Mesendoderm (in vitro differentiated cells): ENCODE results near the gene MTHFD1L.

ENCODE experiments used
- DNase-seq: peaks from one replicate; pipeline ENCODE4 v3.0.0; 2013
- H2AK5ac ChIP-seq: 2 replicates; pipeline ENCODE4 v1.6.1; 2013; ENCODE audit warnings: low read length, inconsistent platforms
- H2BK120ac ChIP-seq: 2 replicates; pipeline ENCODE4 v1.6.1; 2013; ENCODE audit warnings: low read depth, mild to moderate bottlenecking, low read length, moderate library complexity, mixed read lengths
- H2BK15ac ChIP-seq: replicated peaks from 2 replicates; pipeline ENCODE4 v1.6.1; 2013; ENCODE audit warnings: low read depth, mild to moderate bottlenecking, moderate library complexity
- H2BK5ac ChIP-seq: 2 replicates; pipeline ENCODE4 v1.6.1; 2013; ENCODE audit warnings: low read length, inconsistent platforms
- H3K18ac ChIP-seq: 2 replicates; pipeline ENCODE4 v1.6.1; 2013; ENCODE audit warnings: mild to moderate bottlenecking, low read length, mixed read lengths
- H3K23ac ChIP-seq: one replicate; pipeline ENCODE4 v1.6.1; 2013; ENCODE audit warnings: low read length
- H3K27ac ChIP-seq: 2 replicates; pipeline ENCODE4 v1.5.1; 2013; ENCODE audit warnings: low read depth, mild to moderate bottlenecking, inconsistent platforms, low read length, moderate library complexity
- H3K27me3 ChIP-seq: 2 replicates; pipeline ENCODE4 v1.6.1; 2013; ENCODE audit warnings: low read length, control low read depth, mild to moderate bottlenecking, inconsistent platforms; ENCODE audit not compliant: insufficient read depth, poor library complexity
- H3K36me3 ChIP-seq: 2 replicates; pipeline ENCODE4 v1.6.1; 2013; ENCODE audit warnings: low read length, inconsistent platforms; ENCODE audit not compliant: control insufficient read depth, insufficient read depth
- H3K4ac ChIP-seq: one replicate; pipeline ENCODE4 v1.6.1; 2013; ENCODE audit warnings: low read depth, mild to moderate bottlenecking, low read length, moderate library complexity
- H3K4me1 ChIP-seq: 2 replicates; pipeline ENCODE4 v1.6.1; 2013; ENCODE audit warnings: low read depth, low read length, inconsistent platforms; ENCODE audit not compliant: control insufficient read depth
- H3K4me2 ChIP-seq: 2 replicates; pipeline ENCODE4 v1.6.1; 2013; ENCODE audit warnings: low read length
- H3K4me3 ChIP-seq: 2 replicates; pipeline ENCODE4 v1.5.1; 2013; ENCODE audit warnings: mild to moderate bottlenecking, low read length
- H3K56ac ChIP-seq: one replicate; pipeline ENCODE4 v1.6.1; 2013; ENCODE audit warnings: low read length
- H3K79me1 ChIP-seq: 2 replicates; pipeline ENCODE4 v1.6.1; 2013; ENCODE audit warnings: low read length, inconsistent platforms
- H3K79me2 ChIP-seq: 2 replicates; pipeline ENCODE4 v1.6.1; 2013; ENCODE audit warnings: mild to moderate bottlenecking, low read length; ENCODE audit not compliant: control insufficient read depth, insufficient read depth
- H3K9ac ChIP-seq: 2 replicates; pipeline ENCODE4 v1.6.1; 2013; ENCODE audit warnings: low read length, inconsistent platforms
- H4K5ac ChIP-seq: one replicate; pipeline ENCODE4 v1.6.1; 2013; ENCODE audit warnings: low read length
- H4K8ac ChIP-seq: one replicate; pipeline ENCODE4 v1.6.1; 2013; ENCODE audit warnings: low read depth, mild to moderate bottlenecking, control low read depth, low read length, moderate library complexity
- WGBS: extraction: QIAGEN DNeasy Blood & Tissue Kit; methylation state at CpG from one replicate; pipeline ENCODE4 v1.1.7; 2013; ENCODE audit warnings: low lambda C conversion rate, missing lambda C conversion rate; ENCODE audit not compliant: insufficient coverage; ENCODE audit errors: extremely low coverage; 5-methylcytosine and 5-hydroxymethylcytosine counted together

MTHFD1L gene

GRCh38 chr6:151096255-151096612, 230.7 kb downstream of the MTHFD1L start:
- no peak overlapping the region for H4K5ac ChIP-seq
- no peak overlapping the region for H4K8ac ChIP-seq
- DNase-seq: no peak
- H3K79me2 ChIP-seq: no peaks in the 10 kb centered on the region
- no peak overlapping the region for H2BK15ac ChIP-seq
- H3K4me3 ChIP-seq: no peak overlapping the region
- H3K4ac ChIP-seq: no peak overlapping the region
- H3K79me1 ChIP-seq: no peaks in the 10 kb centered on the region
- H3K9ac ChIP-seq: no peak overlapping the region
- H3K36me3 ChIP-seq: peaks cover 4% of the 10 kb centered on the region
- no peak overlapping the region for H3K56ac ChIP-seq
- H2BK5ac ChIP-seq: no peak overlapping the region
- H3K18ac ChIP-seq: no peak overlapping the region
- H3K23ac ChIP-seq: no peak overlapping the region
- H3K4me2 ChIP-seq: no peak overlapping the region
- no peak overlapping the region for H3K27ac ChIP-seq
- WGBS: no CpG with 5 or more reads among the region's 4 CpGs
- no peak overlapping the region for H2AK5ac ChIP-seq
- no peak overlapping the region for H2BK120ac ChIP-seq
- no peaks in the 10 kb centered on the region for H3K27me3 ChIP-seq
- H3K4me1 ChIP-seq: no peaks in the 10 kb centered on the region

DNA sequence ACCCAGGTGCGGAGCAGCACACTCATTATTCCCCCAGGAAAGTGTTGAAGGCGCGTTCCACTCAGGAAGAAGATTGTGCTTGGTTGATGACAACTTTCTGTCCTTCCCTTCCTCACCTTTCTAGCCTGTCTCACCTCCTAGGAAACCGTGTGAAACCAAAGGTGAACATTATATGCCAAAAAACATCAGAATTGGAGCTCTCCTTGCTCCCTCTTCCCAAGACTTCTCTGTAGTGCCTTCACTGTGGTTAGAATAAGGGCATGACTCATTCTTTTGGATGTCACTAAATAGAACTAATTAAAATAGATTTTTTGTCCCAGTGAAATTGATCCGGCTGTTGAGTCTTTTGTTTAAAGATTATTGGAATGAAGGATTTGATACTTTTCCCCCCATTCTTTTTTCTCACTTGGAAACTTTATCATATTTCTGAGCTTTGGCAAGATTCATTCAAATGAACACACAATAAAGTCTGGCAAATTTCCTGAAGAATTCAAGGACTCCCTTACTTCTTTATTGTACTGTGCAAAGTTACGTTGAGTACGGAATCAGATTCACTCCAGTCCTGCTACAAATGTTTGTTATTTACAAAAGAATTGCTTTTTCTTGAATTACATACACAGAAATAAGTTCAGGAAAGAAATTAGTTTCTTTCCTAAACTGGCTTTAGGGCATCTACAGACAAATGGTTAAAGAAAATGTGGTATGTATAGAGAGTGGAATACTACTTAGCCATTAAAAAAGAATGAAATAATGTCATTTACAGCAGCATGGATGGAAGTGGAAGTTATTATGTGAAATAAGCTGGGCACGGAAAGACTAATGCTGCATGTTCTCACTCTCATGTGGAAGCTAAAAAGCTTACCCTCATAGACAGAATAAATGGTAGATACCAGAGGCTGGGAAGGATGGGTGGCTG, 231.4 kb downstream of the MTHFD1L start:
- Histone ChIP-seq H3K4me1 (no peaks in the 10 kb centered on the region), H3K56ac (no peak overlapping the region), H4K8ac (no peak overlapping the region), H3K4me2 (no peak overlapping the region), H4K5ac (no peak overlapping the region), H3K9ac (no peak overlapping the region), H3K4me3 (no peak overlapping the region), H3K36me3 (peaks cover 4% of the 10 kb centered on the region), H3K27ac (no peak overlapping the region), H3K23ac (no peak overlapping the region), H2AK5ac (no peak overlapping the region), H3K27me3 (no peaks in the 10 kb centered on the region), H3K79me2 (no peaks in the 10 kb centered on the region), H3K4ac (no peak overlapping the region), H3K79me1 (no peaks in the 10 kb centered on the region), H2BK120ac (no peak overlapping the region), H3K18ac (no peak overlapping the region), H2BK15ac (no peak overlapping the region), H2BK5ac (no peak overlapping the region)
- WGBS: no CpG with 5 or more reads among the region's 8 CpGs
- no peak for DNase-seq

GRCh38 chr6:151098166-151098565, 232.7 kb downstream of the MTHFD1L start:
- no peaks in the 10 kb centered on the region for H3K27me3 ChIP-seq
- no peak overlapping the region for H3K9ac ChIP-seq
- H3K56ac ChIP-seq: no peak overlapping the region
- WGBS: no CpG with 5 or more reads among the region's 4 CpGs
- H3K4ac ChIP-seq: no peak overlapping the region
- no peaks in the 10 kb centered on the region for H3K79me1 ChIP-seq
- no peak overlapping the region for H3K27ac ChIP-seq
- no peak overlapping the region for H3K23ac ChIP-seq
- no peak overlapping the region for H3K4me2 ChIP-seq
- DNase-seq: no peak
- no peak overlapping the region for H4K5ac ChIP-seq
- no peak overlapping the region for H4K8ac ChIP-seq
- H3K4me1 ChIP-seq: no peaks in the 10 kb centered on the region
- H2AK5ac ChIP-seq: no peak overlapping the region
- H3K18ac ChIP-seq: no peak overlapping the region
- no peaks in the 10 kb centered on the region for H3K79me2 ChIP-seq
- H2BK15ac ChIP-seq: no peak overlapping the region
- no peak overlapping the region for H3K4me3 ChIP-seq
- peaks cover 1% of the 10 kb centered on the region for H3K36me3 ChIP-seq
- no peak overlapping the region for H2BK120ac ChIP-seq
- H2BK5ac ChIP-seq: no peak overlapping the region

- no peak overlapping the region for H3K18ac ChIP-seq
- H2BK120ac ChIP-seq: no peak overlapping the region
- no peak overlapping the region for H3K9ac ChIP-seq
- DNase-seq: no peak
- no peaks in the 10 kb centered on the region for H3K79me1 ChIP-seq
- no peaks in the 10 kb centered on the region for H3K79me2 ChIP-seq
- H3K4me3 ChIP-seq: no peak overlapping the region
- H3K23ac ChIP-seq: no peak overlapping the region
- peaks cover 1% of the 10 kb centered on the region for H3K36me3 ChIP-seq
- H4K8ac ChIP-seq: no peak overlapping the region
- H3K4me1 ChIP-seq: no peaks in the 10 kb centered on the region
- H2BK5ac ChIP-seq: no peak overlapping the region
- H3K4ac ChIP-seq: no peak overlapping the region
- no peaks in the 10 kb centered on the region for H3K27me3 ChIP-seq
- no peak overlapping the region for H2BK15ac ChIP-seq
- H3K27ac ChIP-seq: no peak overlapping the region
- H4K5ac ChIP-seq: no peak overlapping the region
- WGBS: no CpG with 5 or more reads among the region's 2 CpGs
- no peak overlapping the region for H2AK5ac ChIP-seq
- H3K4me2 ChIP-seq: no peak overlapping the region
- no peak overlapping the region for H3K56ac ChIP-seq
Observed at GRCh38 chr6:151100326-151100725, 234.8 kb downstream of the MTHFD1L start.

GRCh38 chr6:151101161-151101815, 235.8 kb downstream of the MTHFD1L start:
- Histone ChIP-seq H2AK5ac (no peak overlapping the region), H2BK5ac (no peak overlapping the region), H3K4me3 (no peak overlapping the region), H2BK120ac (no peak overlapping the region), H3K79me1 (no peaks in the 10 kb centered on the region), H3K4me2 (no peak overlapping the region), H3K18ac (no peak overlapping the region), H3K4ac (no peak overlapping the region), H3K79me2 (no peaks in the 10 kb centered on the region), H4K5ac (no peak overlapping the region), H3K36me3 (no peaks in the 10 kb centered on the region), H3K23ac (no peak overlapping the region), H3K27me3 (no peaks in the 10 kb centered on the region), H4K8ac (no peak overlapping the region), H3K56ac (no peak overlapping the region), H3K27ac (no peak overlapping the region), H2BK15ac (no peak overlapping the region), H3K4me1 (no peaks in the 10 kb centered on the region), H3K9ac (no peak overlapping the region)
- DNase-seq: no peak
- no CpG with 5 or more reads among the region's 6 CpGs for WGBS
